ENCODE data around the gene TCFL5.

The TCFL5 gene

GRCh38 chr20:62861726-62862336 lies at the start of gene TCFL5:
Gene TCFL5, minus strand, starts transcription at chr20:62861822. Its CDS starts 152 bp downstream, at chr20:62861670.
- DNase-seq (ENCODE audit: low read depth in 2 of 2) = peak; percentile 84 to 93

GRCh38 chr20:62910777-62911497 lies 49.3 kb upstream of the TCFL5 start:
- DNase-seq (ENCODE audit: low read depth in 2 of 2) = no peak

GRCh38 chr20:62910217-62910766 lies 48.7 kb upstream of the TCFL5 start:
- DNase-seq (ENCODE audit: low read depth in 2 of 2) = no peak

GRCh38 chr20:62908971-62909791 lies 47.6 kb upstream of the TCFL5 start:
- DNase-seq (ENCODE audit: low read depth in 2 of 2) = no peak

- no peak for DNase-seq (ENCODE audit: low read depth in 2 of 2)
These were observed 46.0 kb upstream of the TCFL5 start for GRCh38 chr20:62907384-62908317.

- DNase-seq (ENCODE audit: low read depth in 2 of 2) = no peak
These were observed 45.2 kb upstream of the TCFL5 start for GRCh38 chr20:62906647-62907375.

- DNase-seq (ENCODE audit: low read depth in 2 of 2) = no peak
These were observed 44.6 kb upstream of the TCFL5 start for GRCh38 chr20:62906209-62906608.

- DNase-seq (ENCODE audit: low read depth in 2 of 2) = no peak
These were observed 44.0 kb upstream of the TCFL5 start for GRCh38 chr20:62905536-62906117.

GRCh38 chr20:62902926-62903615 lies 41.4 kb upstream of the TCFL5 start:
- no peak for DNase-seq (ENCODE audit: low read depth in 2 of 2)

GRCh38 chr20:62901891-62902290 lies 40.3 kb upstream of the TCFL5 start:
- DNase-seq (ENCODE audit: low read depth in 2 of 2) = no peak

- no peak for DNase-seq (ENCODE audit: low read depth in 2 of 2)
These were observed 39.3 kb upstream of the TCFL5 start for GRCh38 chr20:62900692-62901584.

- peak; percentile 59 to 64 for DNase-seq (ENCODE audit: low read depth in 2 of 2)
These were observed 38.5 kb upstream of the TCFL5 start for GRCh38 chr20:62900052-62900691.

- no peak for DNase-seq (ENCODE audit: low read depth in 2 of 2)
These were observed 38.0 kb upstream of the TCFL5 start for GRCh38 chr20:62899633-62900051.

GRCh38 chr20:62898970-62899632 lies 37.5 kb upstream of the TCFL5 start:
- DNase-seq (ENCODE audit: low read depth in 2 of 2) = no peak

- DNase-seq (ENCODE audit: low read depth in 2 of 2) = no peak
These were observed 36.7 kb upstream of the TCFL5 start for GRCh38 chr20:62898093-62898964.

- DNase-seq (ENCODE audit: low read depth in 2 of 2) = no peak
These were observed 36.0 kb upstream of the TCFL5 start for GRCh38 chr20:62897666-62898065.

Data from stimulated activated CD4-positive, alpha-beta T cell treated with anti-CD3 and anti-CD28 coated beads, Interleukin-15, amount 100 ng/mL, for 48 hours (primary cell).